HG02623 (cell line): ENCODE data around the gene TBATA.
A peak's percentile ranks its signal among the peaks of the same experiment; 100 is the strongest.

Experiments used
- ATAC-seq: cut with Tn5 transposase; IDR thresholded peaks from one replicate; pipeline ENCODE4 v1.9.1; 2021; ENCODE audit warnings: moderate library complexity; ENCODE audit not compliant: unreplicated experiment

TBATA gene, protein sequence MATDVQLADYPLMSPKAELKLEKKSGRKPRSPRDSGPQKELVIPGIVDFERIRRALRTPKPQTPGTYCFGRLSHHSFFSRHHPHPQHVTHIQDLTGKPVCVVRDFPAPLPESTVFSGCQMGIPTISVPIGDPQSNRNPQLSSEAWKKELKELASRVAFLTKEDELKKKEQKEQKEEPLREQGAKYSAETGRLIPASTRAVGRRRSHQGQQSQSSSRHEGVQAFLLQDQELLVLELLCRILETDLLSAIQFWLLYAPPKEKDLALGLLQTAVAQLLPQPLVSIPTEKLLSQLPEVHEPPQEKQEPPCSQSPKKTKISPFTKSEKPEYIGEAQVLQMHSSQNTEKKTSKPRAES

DNA sequence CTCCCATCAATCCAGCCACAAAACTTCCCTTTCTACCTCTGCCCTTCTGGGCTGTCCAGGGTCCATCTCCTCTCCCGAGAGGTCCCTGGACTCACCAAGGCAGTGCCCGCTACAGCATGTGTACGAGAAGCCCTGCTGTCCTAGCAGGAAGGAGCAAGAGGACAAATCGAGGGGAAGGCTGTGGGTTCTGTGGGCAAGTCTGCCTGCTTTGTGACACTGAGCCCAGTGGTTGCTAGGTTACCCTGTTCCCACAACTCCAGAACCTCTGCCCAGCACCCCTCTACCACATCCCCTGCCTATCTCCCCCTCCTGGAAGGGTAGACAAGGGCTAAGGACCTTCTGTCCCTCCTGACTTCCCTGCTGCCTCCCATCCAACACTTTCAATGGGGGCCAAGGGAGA, at the start of gene TBATA:
TSS of gene TBATA (minus strand) at position 188 of the 400 bp plus-strand sequence. CDS start 1,998 bp downstream, outside the sequence.
- no peak for ATAC-seq

GRCh38 chr10:70834441-70835151, 49.4 kb upstream of the TBATA start:
- no peak for ATAC-seq

- ATAC-seq: no peak
Observed at GRCh38 chr10:70834021-70834420, 48.8 kb upstream of the TBATA start.

DNA sequence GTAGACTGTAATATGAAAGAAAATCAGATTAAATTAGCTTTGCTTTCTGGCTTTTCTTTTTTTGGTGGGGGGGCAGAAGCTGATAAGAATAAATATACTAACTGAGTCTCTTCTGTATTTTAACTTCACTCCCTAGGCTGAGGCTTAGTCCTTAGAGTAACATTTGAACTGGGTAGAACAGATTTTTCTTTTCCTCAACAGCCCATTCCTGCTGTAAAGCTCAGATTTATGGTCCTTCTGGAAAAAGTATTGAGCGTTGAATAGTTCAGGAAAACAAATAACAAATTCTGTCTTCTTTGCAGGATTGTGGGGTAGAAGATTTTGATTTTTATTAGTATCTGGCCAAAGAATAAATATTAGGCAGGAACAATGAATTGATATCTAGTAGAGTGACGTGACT, 48.4 kb upstream of the TBATA start:
- ATAC-seq: no peak

DNA sequence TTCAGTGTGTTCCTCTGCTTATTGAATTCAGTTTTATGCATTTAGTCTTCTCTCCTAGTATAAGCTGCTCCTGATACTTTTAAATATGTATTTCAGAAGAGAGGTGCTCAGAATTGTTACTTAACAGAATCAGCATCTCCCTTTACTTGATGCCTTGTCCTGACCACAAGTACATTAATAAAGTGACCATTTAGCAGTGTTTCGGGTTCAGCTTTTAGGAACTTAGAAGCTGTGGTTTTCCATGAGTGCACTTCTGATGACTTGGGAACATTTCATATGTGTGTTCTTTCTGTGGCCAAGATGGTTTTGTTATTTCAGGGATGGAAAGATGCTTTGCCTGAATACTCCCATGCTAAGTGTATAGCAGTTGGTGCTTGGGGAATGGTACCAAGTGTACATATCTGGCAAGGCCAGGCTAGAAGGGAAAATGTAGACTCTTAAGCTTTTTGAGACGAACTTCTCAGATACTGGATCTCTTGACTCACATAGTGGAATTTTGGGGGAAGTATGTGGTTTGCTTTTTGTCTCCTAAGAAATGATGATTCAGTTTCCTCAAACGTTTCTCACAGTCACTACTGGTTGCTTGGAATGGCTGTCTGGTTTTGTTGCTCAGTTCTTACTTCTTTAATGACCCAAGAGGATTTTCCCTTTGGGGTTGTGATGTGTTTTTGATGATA, 47.8 kb upstream of the TBATA start:
- no peak for ATAC-seq

DNA sequence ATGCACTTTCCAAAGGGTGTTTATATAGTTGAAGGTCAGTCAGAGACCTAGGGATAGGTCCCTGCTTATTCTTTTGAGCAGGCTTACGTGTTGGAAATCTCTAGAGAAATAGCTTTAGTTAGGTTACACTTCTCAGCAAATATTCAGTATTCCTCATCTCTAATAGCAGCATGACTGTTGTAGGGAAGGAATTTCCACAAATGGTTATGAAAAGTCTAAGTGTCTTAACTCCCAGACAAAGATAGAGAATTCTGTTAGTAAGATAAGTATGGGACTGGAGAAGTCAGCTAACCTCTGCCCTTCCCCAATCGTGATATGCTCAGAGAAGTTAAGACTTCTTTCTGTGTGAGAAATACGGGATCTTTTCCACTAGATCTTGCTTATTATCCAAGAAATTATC, 47.0 kb upstream of the TBATA start:
- ATAC-seq: no peak

DNA sequence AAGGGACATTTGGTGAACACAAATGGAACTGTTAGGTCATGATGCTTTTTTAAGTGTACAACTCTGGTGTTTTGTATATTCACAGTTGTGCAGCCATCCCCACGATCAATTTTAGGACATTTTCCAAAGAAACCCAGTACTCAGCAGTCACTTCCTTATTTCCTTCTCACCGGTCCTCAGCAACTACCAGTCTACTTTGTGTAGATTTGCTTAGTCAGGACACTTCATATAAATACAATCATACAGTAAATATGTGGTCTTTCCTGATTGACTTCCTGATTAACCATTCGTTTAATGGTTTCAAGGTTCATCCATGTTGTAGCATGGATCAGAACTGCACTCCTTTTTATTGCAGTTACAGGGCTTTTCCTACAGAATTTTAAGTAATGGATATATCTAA, 45.0 kb upstream of the TBATA start:
- ATAC-seq: no peak

- no peak for ATAC-seq
Observed at GRCh38 chr10:70829543-70829942, 44.4 kb upstream of the TBATA start.

- no peak for ATAC-seq
Observed at GRCh38 chr10:70828923-70829322, 43.7 kb upstream of the TBATA start.

GRCh38 chr10:70827086-70827757, 42.0 kb upstream of the TBATA start:
- no peak for ATAC-seq

DNA sequence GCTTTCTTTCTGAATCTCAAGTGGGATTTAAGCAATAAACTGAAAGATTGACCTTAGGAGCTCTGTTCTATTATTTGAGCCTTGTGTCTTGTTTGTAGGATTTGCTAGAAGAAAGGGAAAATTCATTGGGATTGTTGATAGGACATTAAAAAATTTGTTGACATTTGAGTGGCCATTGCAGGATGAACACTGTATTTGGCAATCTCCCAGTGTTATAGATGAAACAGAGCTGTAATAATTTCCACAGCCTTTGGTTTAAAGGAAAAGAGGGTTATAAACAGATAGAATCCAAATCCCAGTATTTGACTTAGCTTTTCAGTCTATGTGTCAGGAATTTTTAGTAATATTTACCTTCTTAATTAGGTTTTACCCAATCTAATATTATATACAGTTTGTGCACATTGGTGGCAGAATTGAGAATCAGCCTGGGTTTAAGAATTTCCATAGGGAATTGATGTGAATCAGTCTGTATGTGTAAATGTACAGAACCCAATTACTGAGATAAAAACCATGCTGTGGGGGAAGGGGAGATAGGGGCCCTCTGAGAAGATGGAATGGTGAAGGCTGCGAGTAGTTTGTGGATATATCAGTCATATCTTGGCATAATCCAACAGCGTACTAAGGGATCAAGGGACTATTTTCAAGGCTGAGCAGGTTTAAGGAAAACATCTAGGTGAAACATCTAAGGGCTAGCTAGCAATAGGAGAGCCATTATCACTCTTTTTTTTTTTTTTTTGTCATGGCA, 37.1 kb upstream of the TBATA start:
- ATAC-seq: no peak

DNA sequence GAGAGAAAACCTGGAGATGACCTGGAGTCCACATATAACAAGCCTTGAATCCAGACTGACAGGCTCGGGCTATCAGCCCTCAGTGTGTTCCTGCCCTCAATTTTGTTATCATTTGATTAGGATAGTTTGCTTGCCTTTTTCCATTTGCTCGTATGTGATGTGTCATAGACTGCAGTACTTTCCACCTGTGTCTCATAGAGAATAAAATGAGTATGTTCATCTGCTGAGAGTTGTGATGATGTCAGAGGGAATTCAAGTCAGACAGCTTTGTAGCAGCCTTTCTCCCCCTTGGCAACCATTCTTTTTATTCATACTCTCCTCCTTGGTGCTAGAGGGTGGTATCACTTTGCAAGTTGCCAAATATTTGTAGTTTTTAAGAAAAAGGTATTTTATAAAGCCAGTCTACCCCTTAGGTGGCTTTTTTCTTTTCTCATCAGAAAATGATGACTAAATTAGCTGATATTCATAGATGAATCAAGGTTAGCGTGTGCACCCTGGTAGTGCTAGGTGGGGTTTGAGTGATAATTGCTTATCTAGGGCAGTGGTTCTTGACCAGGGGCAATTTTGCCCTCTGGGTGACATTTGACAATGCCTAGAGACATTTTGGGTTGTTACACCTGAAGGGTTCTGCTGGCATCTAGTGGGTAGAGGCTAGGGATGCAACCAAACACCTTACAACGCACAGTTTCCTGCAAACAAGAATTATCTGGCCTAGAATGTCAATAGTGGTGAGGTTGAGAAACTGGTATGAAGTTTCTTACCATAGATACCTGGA, 36.0 kb upstream of the TBATA start:
- ATAC-seq: no peak

GRCh38 chr10:70816220-70816894, 31.2 kb upstream of the TBATA start:
- peak; percentile 28 for ATAC-seq

GRCh38 chr10:70815504-70816219, 30.5 kb upstream of the TBATA start, which contains the start of gene SGPL1:
Gene SGPL1 (plus strand): TSS chr10:70815948. CDS start chr10:70816854, 906 bp downstream.
- peak; percentile 84 for ATAC-seq

DNA sequence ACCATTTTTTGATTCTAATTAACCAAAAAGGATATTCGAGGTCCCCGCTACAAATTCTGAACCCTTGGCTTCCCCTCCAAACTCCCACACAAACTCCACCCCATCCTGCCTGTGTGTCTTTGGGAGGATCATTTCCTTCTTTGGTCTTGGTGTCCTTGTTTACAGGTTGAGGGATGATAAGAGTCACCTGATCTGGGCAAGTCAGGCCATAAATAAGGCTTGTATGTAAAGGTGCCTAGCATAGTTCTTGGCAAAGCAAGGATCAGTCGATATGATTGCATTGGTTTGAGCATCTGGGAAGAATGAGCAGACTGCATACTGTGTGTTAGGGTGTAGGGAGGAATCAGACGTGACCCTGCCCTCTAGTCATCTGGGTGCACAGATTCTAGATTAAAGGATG, 28.9 kb upstream of the TBATA start:
- no peak for ATAC-seq

GRCh38 chr10:70812814-70813213, 27.6 kb upstream of the TBATA start:
- ATAC-seq: no peak

- ATAC-seq: no peak
Observed at GRCh38 chr10:70811881-70812280, 26.7 kb upstream of the TBATA start.

DNA sequence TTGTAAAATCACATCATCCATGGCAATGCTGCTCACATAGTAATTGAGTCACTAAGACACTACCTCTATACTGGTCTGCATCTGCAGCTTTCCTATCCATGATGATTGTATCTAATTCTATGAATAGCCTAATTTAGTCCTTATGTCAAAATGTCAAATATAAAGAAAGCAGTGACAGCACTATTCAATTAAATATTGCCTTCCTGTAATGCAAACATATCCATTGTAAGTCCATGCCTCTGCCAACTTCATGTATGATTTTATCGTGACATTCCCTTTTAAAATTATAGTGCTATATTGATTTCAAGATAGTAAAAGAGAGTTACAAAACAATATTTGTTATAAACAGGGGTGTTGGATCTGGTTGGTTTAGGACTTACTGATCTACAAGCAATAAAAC, 25.8 kb upstream of the TBATA start:
- ATAC-seq: no peak

DNA sequence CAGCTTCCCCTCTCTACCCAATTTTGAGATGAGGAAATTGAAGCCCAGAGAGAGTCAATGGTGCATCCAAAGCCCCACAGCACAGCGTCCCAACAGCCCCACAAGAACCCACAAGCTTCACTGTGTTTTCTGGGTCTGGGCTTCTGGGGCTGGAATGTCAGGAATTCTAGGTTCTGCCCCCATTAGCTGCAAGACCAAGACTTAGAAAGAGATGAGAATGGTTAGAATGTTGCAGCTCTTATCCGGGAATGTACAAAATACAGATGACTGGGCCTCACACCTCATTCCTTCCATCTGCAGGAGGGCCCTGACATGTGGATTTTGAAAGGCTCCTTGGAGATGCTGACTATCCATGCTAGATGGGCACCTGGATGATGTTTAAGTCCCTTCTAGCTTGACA, 24.5 kb upstream of the TBATA start:
- no peak for ATAC-seq
